ENCODE measurements around the gene CPD.

- TF ChIP-seq EZH2 (IDR thresholded peaks at IDR 0.05; ENCODE audit: insufficient read depth, low read length), result no peak
- no peak for TF ChIP-seq CTCF (IDR thresholded peaks at IDR 0.05; ENCODE audit: insufficient read depth, low read depth, low read length)
Observed at GRCh38 chr17:30346221-30346795, 32.4 kb upstream of the CPD start.

All from astrocyte (in vitro differentiated cells and primary cell).